IMR-90 (cell line): ENCODE data around the gene MAFB. TPM values are rescaled to one million over a fixed set of nuclear protein-coding genes. Genes with fewer than 3 reads are reported as not detected.

Experiments used
- ATAC-seq: fragments of 200-7000 bp; cut with Tn5 transposase; 2 replicates; pipeline ENCODE4 v1.9.1; 2020; ENCODE audit warnings: low read depth, mild to moderate bottlenecking, moderate library complexity
- BruUV-seq: library from RNA; stranded (reverse); fragments of 400-500 nt; replicated peaks from 2 replicates; lab custom pipeline; 2021; lab: Mats Ljungman, UMichigan
- CTCF ChIA-PET: fragments of 300-600 bp; formaldehyde crosslinking; extraction: SDS; loops from one replicate; lab custom pipeline; 2021; ENCODE audit warnings: antibody characterized with exemption; lab: Yijun Ruan, JAX
- POLR2A ChIA-PET: fragments of 300-600 bp; sonication (Branson Sonifier 250); formaldehyde crosslinking; loops from one replicate; lab custom pipeline; 2022; ENCODE audit warnings: antibody characterized with exemption; ENCODE audit not compliant: unreplicated experiment; lab: Charles Lee
- DNase-seq: peaks from one replicate; pipeline ENCODE4 v3.0.0; 2013
- H2AFZ ChIP-seq: replicated peaks from 2 replicates; pipeline ENCODE3; 2013; ENCODE audit warnings: low read length, mild to moderate bottlenecking; ENCODE audit not compliant: poor library complexity
- H2AK5ac ChIP-seq: 2 replicates; pipeline ENCODE4 v1.6.1; 2013; ENCODE audit warnings: low read depth, low read length, inconsistent platforms
- H2AK9ac ChIP-seq: replicated peaks from 2 replicates; pipeline ENCODE3; 2013; ENCODE audit warnings: mild to moderate bottlenecking, low read depth, low read length, moderate library complexity; ENCODE audit not compliant: poor library complexity
- H2BK120ac ChIP-seq: 2 replicates; pipeline ENCODE4 v1.6.1; 2013; ENCODE audit warnings: low read depth, low read length, inconsistent platforms
- H2BK15ac ChIP-seq: 3 replicates; pipeline ENCODE4 v1.6.1; 2013; ENCODE audit warnings: low read depth, low read length, inconsistent platforms
- H2BK20ac ChIP-seq: 2 replicates; pipeline ENCODE4 v1.6.1; 2013; ENCODE audit warnings: low read depth, mild to moderate bottlenecking, inconsistent platforms, low read length, moderate library complexity
- H2BK5ac ChIP-seq: 2 replicates; pipeline ENCODE4 v1.6.1; 2013; ENCODE audit warnings: mild to moderate bottlenecking, low read depth, low read length, inconsistent platforms; ENCODE audit not compliant: poor library complexity, severe bottlenecking
- H3K14ac ChIP-seq: replicated peaks from 2 replicates; pipeline ENCODE4 v1.6.1; 2013; ENCODE audit warnings: low read depth, low read length, inconsistent platforms
- H3K18ac ChIP-seq: 2 replicates; pipeline ENCODE4 v1.6.1; 2013; ENCODE audit warnings: low read depth, low read length, control low read depth
- H3K23ac ChIP-seq: 2 replicates; pipeline ENCODE4 v1.6.1; 2013; ENCODE audit warnings: low read depth, low read length, inconsistent platforms
- H3K27ac ChIP-seq: 2 replicates; pipeline ENCODE4 v1.5.1; 2013; ENCODE audit warnings: mild to moderate bottlenecking, control low read depth, low read length; ENCODE audit not compliant: insufficient read depth
- H3K27me3 ChIP-seq: 2 replicates; pipeline ENCODE4 v1.6.1; 2013; ENCODE audit warnings: low read length; ENCODE audit not compliant: control insufficient read depth, insufficient read depth
- H3K36me3 ChIP-seq: 2 replicates; pipeline ENCODE4 v1.6.1; 2013; ENCODE audit warnings: low read length, mixed read lengths; ENCODE audit not compliant: control insufficient read depth, insufficient read depth
- H3K4ac ChIP-seq: 2 replicates; pipeline ENCODE4 v1.6.1; 2013; ENCODE audit warnings: low read depth, low read length, inconsistent platforms
- H3K4me1 ChIP-seq: 2 replicates; pipeline ENCODE4 v1.6.1; 2013; ENCODE audit warnings: low read length, mixed read lengths; ENCODE audit not compliant: control insufficient read depth, insufficient read depth
- H3K4me2 ChIP-seq: 2 replicates; pipeline ENCODE4 v1.6.1; 2013; ENCODE audit warnings: low read depth, mild to moderate bottlenecking, control low read depth, low read length, moderate library complexity
- H3K4me3 ChIP-seq: 2 replicates; pipeline ENCODE4 v1.5.1; 2013; ENCODE audit warnings: low read depth, mild to moderate bottlenecking, control low read depth, low read length, moderate library complexity; ENCODE audit not compliant: insufficient read depth
- H3K56ac ChIP-seq: 2 replicates; pipeline ENCODE4 v1.6.1; 2013; ENCODE audit warnings: low read length, inconsistent platforms; ENCODE audit not compliant: insufficient read depth; ENCODE audit errors: extremely low read depth
- H3K79me1 ChIP-seq, 2 experiments: 2 replicates each; pipeline ENCODE4 v1.6.1; 2013; ENCODE audit warnings: low read length in 2 of 2, inconsistent platforms in 1 of 2, low read depth in 1 of 2
- H3K9ac ChIP-seq: 2 replicates; pipeline ENCODE4 v1.6.1; 2013; ENCODE audit warnings: low read depth, low read length, control low read depth
- H3K9me1 ChIP-seq: 2 replicates; pipeline ENCODE4 v1.6.1; 2013; ENCODE audit warnings: low read length, inconsistent platforms; ENCODE audit not compliant: insufficient read depth
- H3K9me3 ChIP-seq: 2 replicates; pipeline ENCODE4 v1.6.1; 2013; ENCODE audit warnings: low read length; ENCODE audit not compliant: control insufficient read depth, insufficient read depth
- H4K20me1 ChIP-seq: 2 replicates; pipeline ENCODE4 v1.6.1; 2013; ENCODE audit warnings: low read length, inconsistent platforms; ENCODE audit not compliant: insufficient read depth
- H4K5ac ChIP-seq: 2 replicates; pipeline ENCODE4 v1.6.1; 2013; ENCODE audit warnings: mild to moderate bottlenecking, low read depth, low read length, control low read depth
- H4K8ac ChIP-seq, 2 experiments: 2 replicates each; pipeline ENCODE4 v1.6.1; 2013; ENCODE audit warnings: low read depth in 2 of 2, low read length in 2 of 2, control low read depth in 1 of 2, inconsistent platforms in 1 of 2
- H4K91ac ChIP-seq: 2 replicates; pipeline ENCODE4 v1.6.1; 2013; ENCODE audit warnings: low read depth, low read length, inconsistent platforms; ENCODE audit not compliant: insufficient read depth
- BHLHE40 ChIP-seq: fragments of 150-350 bp; IDR thresholded peaks from 2 replicates; pipeline ENCODE4 v1.6.1; 2016; ENCODE audit warnings: mild to moderate bottlenecking, low read depth, low read length
- CEBPB ChIP-seq: IDR thresholded peaks from 2 replicates; pipeline ENCODE4 v1.6.1; 2012; ENCODE audit warnings: low read depth, low read length, improper control_type of control experiment
- CHD1 ChIP-seq: IDR thresholded peaks from 2 replicates; pipeline ENCODE4 v1.6.1; 2012; ENCODE audit warnings: low read depth, low read length, improper control_type of control experiment
- CTCF ChIP-seq: conservative IDR thresholded peaks from 2 replicates; pipeline ENCODE4 v1.5.1; 2012; ENCODE audit warnings: mild to moderate bottlenecking, low read depth, low read length, improper control_type of control experiment
- FOS ChIP-seq: fragments of 150-350 bp; IDR thresholded peaks from 2 replicates; pipeline ENCODE4 v1.6.1; 2016; ENCODE audit warnings: low read depth, low read length
- MAFK ChIP-seq: IDR thresholded peaks from 2 replicates; pipeline ENCODE4 v1.6.1; 2012; ENCODE audit warnings: low read depth, low read length, improper control_type of control experiment
- MAZ ChIP-seq: IDR thresholded peaks from 2 replicates; pipeline ENCODE4 v1.6.1; 2012; ENCODE audit warnings: low read depth, mild to moderate bottlenecking, low read length, improper control_type of control experiment, moderate library complexity, borderline replicate concordance
- NFE2L2 ChIP-seq: fragments of 150-350 bp; IDR thresholded peaks from 2 replicates; pipeline ENCODE4 v1.6.1; 2016; ENCODE audit warnings: low read depth, mild to moderate bottlenecking, low read length
- RAD21 ChIP-seq: IDR thresholded peaks from 2 replicates; pipeline ENCODE4 v1.6.1; 2012; ENCODE audit warnings: low read length, improper control_type of control experiment
- RCOR1 ChIP-seq: IDR thresholded peaks from 2 replicates; pipeline ENCODE4 v1.6.1; 2012; ENCODE audit warnings: mild to moderate bottlenecking, low read length, improper control_type of control experiment; ENCODE audit not compliant: insufficient replicate concordance
- RFX5 ChIP-seq: IDR thresholded peaks from 2 replicates; pipeline ENCODE4 v1.8.0; 2012; ENCODE audit warnings: low read depth, mild to moderate bottlenecking, low read length, moderate library complexity
- SMC3 ChIP-seq: fragments of 150-350 bp; IDR thresholded peaks from 2 replicates; pipeline ENCODE4 v1.6.1; 2016; ENCODE audit warnings: low read depth, mild to moderate bottlenecking, antibody characterized with exemption, low read length, moderate library complexity
- USF2 ChIP-seq: fragments of 150-350 bp; IDR thresholded peaks from 2 replicates; pipeline ENCODE4 v1.6.1; 2017; ENCODE audit warnings: mild to moderate bottlenecking, antibody characterized with exemption, low read length, low read depth
- WGBS, 2 experiments: methylation state at CpG; one replicate each; pipeline versions ENCODE4 v1.1.5 to v1.1.7; 2013; ENCODE audit warnings: missing lambda C conversion rate in 2 of 2; ENCODE audit not compliant: insufficient read length in 1 of 2; ENCODE audit errors: extremely low coverage in 2 of 2; 5-methylcytosine and 5-hydroxymethylcytosine counted together
- dilution Hi-C: fragments of 300-500 bp; cut with HindIII; formaldehyde crosslinking; loops from one replicate; pipeline ENCODE4 v1.14.3; 2018; ENCODE audit warnings: low sequenced_read_pairs; ENCODE audit not compliant: unreplicated experiment
- in situ Hi-C: fragments of 300-500 bp; cut with MboI; formaldehyde crosslinking; loops from 3 replicates; pipeline ENCODE4 v1.14.3; 2019; ENCODE audit warnings: low sequenced_read_pairs, inconsistent platforms, mixed read lengths
- intact Hi-C: fragments of 100-400 bp; cut with micrococcal nuclease; formaldehyde crosslinking; loops from 2 replicates; pipeline ENCODE4 v1.10.0; 2022
- polyA plus RNA-seq, 3 experiments: library from polyadenylated mRNA; depleted of rRNA; stranded (reverse); fragments of >200 nt; gene quantifications; 2 replicates each; pipeline ENCODE4 v1.2.3, GENCODE V29; 2012; ENCODE audit warnings: low replicate concordance in 1 of 3
- total RNA-seq: library from RNA; depleted of rRNA; stranded (reverse); fragments of >200 nt; gene quantifications from 2 replicates; pipeline ENCODE4 v1.2.3, GENCODE V29; 2012
- TF ChIP-seq, protein P1 (sequence below): fragments of 150-350 bp; IDR thresholded peaks from 2 replicates; pipeline ENCODE4 v1.6.1; 2016; ENCODE audit warnings: low read depth, mild to moderate bottlenecking, low read length, moderate library complexity, borderline replicate concordance

Gene MAFB
- total and polyA plus RNA-seq, 2 of the 4 experiments (the other 2 are of a cell fraction), result 0.07 TPM; not detected in 1

DNA sequence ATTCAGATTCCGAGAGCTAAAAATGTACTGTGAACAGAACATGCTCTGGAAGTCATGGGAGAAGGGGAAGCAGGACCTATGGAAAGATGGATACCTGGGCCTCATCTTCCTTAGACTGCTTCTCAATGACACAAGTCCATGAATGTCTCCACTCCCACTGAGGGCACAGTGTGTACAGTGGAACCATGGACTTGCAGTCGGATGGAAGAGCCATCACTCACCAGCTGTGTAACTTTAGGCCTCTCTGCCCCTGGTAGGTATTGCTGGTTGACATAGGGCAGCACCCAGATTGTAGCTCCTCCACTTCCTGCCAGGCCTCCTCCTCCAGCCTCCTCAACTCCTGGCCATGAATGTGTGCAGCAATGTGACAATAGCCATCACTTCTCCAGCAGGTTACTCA is 52.5 kb downstream of the MAFB start:
- TF ChIP-seq CHD1 (no peak), MAZ (no peak), USF2 (no peak), SMC3 (no peak), RAD21 (no peak), NFE2L2 (no peak), CTCF (no peak), MAFK (no peak), RCOR1 (no peak), RFX5 (no peak), CEBPB (no peak), FOS (no peak), BHLHE40 (no peak)
- TF ChIP-seq, protein P1, sequence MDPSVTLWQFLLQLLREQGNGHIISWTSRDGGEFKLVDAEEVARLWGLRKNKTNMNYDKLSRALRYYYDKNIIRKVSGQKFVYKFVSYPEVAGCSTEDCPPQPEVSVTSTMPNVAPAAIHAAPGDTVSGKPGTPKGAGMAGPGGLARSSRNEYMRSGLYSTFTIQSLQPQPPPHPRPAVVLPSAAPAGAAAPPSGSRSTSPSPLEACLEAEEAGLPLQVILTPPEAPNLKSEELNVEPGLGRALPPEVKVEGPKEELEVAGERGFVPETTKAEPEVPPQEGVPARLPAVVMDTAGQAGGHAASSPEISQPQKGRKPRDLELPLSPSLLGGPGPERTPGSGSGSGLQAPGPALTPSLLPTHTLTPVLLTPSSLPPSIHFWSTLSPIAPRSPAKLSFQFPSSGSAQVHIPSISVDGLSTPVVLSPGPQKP, result no peak
- ChIA-PET CTCF (no interaction called here), POLR2A (no interaction called here)
- intact Hi-C loops, result no loop called here
- H2AFZ ChIP-seq, result no peak overlapping the region
- BruUV-seq, result no TSS peak
- no peak overlapping the region for H3K23ac ChIP-seq
- no peaks in the 10 kb centered on the region for H3K4me1 ChIP-seq
- no peak overlapping the region for H2AK9ac ChIP-seq
- no peaks in the 10 kb centered on the region for H3K9me1 ChIP-seq
- dilution Hi-C loops, result no loop called here
- no peaks in the 10 kb centered on the region; the same call in 1 of the 2 replicates for H3K27me3 ChIP-seq
- no peak overlapping the region for H3K9ac ChIP-seq
- ATAC-seq, result no peak
- H4K8ac ChIP-seq, result no peak overlapping the region
- H2BK120ac ChIP-seq, result no peak overlapping the region
- H2BK20ac ChIP-seq, result no peak overlapping the region
- H2BK5ac ChIP-seq, result no peak overlapping the region
- no peak overlapping the region for H3K27ac ChIP-seq
- no peak overlapping the region for H4K91ac ChIP-seq
- H3K4me2 ChIP-seq, result no peak overlapping the region
- H4K20me1 ChIP-seq, result no peaks in the 10 kb centered on the region
- in situ Hi-C loops, result no loop called here
- no peaks in the 10 kb centered on the region for H3K36me3 ChIP-seq
- no peak for DNase-seq
- H3K14ac ChIP-seq, result no peak overlapping the region
- no peaks in the 10 kb centered on the region for H3K9me3 ChIP-seq
- H3K79me1 ChIP-seq, result no peaks in the 10 kb centered on the region
- no peak overlapping the region for H3K56ac ChIP-seq
- H2BK15ac ChIP-seq, result no peak overlapping the region
- no peak overlapping the region for H2AK5ac ChIP-seq
- no peak overlapping the region for H3K4ac ChIP-seq
- no peak overlapping the region for H3K18ac ChIP-seq
- H4K5ac ChIP-seq, result no peak overlapping the region
- WGBS, 2 experiments, result no CpG with 5 or more reads among the region's 2 CpGs
- no peak overlapping the region for H3K4me3 ChIP-seq
